NCI-H82 treated with DMSO at 0.1 percent for 48 hours (cell line): ENCODE measurements around the gene WWTR1.

Source experiments
- DNase-seq: peaks from one replicate; lab custom pipeline; 2025; ENCODE audit not compliant: unreplicated experiment; lab: John Stamatoyannopoulos, UW

The WWTR1 gene

DNA sequence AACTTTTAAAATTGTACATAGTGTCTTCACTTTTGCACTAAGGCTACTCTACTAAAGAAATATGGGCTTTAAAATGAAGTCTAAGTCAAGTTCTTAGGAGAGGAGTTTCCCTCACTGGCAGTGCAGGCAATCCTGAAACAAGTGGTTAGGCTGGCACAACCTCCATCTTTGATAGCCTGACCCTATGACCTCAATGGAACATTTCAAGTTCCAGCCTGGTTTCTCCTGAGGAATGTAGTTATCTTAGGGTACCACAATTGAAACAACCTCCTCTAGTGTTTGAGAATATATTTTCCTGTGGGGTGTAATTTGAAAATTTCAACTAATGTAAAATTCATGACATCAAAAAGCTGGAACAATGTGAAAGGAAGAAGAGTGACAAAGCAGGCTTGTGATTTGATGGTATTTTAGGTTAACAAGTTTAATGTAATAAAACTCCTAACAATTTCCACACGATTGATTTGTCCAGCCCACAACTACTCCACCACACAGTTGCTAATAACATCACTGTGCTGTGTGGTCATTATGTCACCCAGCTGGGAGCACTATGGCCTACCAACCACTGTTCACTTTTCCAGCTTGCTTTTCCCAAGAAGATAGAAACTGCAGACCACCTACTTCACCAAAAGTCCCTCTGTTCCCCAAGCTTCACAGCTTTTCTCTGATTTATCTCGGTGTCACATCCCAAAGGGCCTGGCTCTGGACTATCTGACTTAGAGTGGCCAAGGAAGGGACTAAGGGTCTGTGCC is 1.8 kb downstream of the WWTR1 start:
- DNase-seq = no peak

DNA sequence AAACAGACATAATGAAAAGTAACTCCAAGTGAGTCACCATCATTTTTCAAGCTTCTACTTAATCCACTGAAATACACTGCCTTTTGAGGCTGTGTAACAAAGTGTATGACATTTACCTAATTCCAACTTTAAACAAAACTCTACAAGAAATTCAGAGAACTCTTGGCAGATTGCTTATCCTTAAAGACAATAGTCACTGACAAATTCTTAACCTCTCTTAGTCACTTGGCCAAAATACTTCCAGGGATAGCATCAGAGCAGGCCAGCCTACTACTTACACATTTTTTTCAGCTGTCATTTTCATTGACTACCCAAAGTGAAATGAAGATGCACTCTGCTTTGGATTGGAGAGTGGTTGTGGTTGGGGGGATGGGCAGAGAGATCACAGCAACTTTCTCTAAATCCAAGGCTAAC is 3.6 kb downstream of the WWTR1 start:
- no peak for DNase-seq

DNA sequence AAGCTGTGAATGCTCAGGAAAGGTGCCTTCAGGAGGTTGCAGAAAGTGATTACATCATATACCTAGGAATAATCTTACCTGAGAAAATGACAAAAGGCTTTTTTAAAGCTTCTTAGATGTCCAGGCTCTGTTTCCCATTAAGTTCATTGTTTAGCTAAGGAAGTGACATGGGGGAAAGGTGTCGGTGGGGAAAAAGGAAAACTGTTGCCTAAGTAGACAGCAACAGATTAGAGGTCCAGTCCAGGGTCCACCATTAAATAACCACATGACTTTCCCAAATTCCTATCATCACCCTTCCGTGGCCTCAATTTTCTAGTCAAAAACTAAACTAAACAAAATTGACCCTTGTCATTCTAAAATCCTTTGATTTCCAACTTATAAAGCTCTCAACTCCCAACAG is 4.3 kb downstream of the WWTR1 start:
- no peak for DNase-seq

DNA sequence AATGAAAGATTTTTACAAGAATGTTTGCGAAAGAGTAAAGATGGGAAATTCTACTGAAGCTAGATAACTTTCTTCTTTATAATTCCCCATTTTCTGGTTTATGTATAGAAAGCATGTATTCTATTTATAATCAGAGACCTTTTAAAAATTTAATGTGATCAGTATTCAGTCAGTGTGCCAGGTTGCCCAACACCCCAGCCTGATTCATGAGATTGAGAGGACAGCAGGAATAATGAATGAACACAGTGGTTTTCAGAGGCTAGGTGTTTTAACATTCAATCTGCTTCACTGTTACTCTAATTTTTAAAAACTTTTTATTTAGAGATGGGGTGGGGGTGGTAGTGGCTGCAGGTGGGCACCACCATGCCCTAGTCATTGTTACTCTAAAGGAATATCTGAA is 4.7 kb downstream of the WWTR1 start:
- no peak for DNase-seq

DNA sequence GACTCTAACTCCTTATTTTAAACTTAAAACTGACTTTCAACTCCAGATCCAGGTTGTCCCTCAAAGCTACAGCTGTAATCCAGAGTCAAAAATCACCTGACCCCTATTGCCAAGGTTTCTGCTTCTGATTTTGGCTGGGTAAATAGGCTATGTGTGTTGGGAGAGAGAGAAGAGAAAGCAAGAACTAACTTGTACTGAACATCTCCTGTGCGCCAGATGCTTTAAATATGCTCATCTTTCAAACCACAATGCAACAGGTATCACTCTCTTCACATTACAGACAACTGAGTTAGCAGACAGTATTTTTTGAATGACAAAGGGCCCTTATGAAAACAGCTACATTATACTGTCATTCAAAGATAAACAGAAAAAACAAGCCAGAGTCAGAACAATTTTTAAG is 7.0 kb downstream of the WWTR1 start:
- DNase-seq = no peak

DNA sequence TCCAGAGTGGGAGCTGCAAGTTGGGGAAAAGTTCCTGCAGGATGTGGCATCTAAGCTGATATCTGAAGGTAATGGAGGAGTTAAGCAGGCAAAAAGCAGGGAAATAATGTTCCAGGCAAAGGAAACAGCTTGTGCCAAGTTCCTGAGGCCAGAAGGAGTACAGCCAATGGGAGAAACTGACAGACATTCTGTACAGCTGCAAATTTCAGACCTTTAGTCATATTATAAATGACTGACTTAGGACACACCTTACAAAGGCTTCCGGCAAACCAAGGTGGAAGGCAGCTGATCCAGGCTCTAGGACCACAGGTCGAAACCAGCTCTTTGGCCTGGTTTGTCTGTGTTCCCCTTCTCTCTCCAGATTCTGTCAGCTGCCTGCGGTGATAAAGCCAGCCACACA is 9.3 kb downstream of the WWTR1 start:
- no peak for DNase-seq

DNA sequence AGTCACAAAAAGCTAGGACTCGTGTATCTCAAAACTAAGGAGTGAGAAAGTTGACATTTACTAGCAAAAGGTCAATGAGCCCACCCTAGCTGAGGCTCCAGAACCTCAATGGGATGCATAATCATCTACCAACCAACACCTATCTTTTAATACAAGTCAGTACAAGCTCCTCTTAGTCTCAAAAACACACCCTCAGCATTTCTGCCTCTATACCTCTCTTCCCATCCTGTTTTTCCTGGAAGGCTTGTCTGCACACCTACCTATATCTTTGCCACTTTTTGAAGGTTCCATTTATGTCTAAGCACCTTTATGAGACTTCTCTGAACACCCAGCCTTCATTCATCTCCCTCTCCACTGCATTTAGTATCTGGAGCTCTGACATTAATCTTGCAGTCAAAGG is 10.0 kb downstream of the WWTR1 start:
- DNase-seq = no peak

DNA sequence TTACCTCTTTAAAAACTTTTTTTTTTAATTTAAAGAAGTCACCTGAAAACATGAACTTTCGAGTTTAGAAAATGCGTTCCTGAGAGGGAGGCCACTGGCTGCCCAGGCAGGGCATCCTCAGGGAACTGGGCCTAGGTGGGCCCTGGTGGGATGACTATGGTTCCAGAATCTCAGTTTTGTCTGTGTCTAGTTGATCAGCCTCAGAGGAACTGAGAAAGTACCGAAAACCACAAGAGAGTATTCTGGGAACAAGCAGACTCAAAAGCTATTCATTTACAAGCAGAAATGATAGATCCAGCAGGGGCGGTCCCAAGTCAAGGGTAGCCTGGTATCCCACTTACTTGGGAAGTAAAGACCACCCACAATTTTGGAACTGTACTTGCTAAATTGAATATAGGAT is 10.5 kb downstream of the WWTR1 start:
- DNase-seq = no peak

DNA sequence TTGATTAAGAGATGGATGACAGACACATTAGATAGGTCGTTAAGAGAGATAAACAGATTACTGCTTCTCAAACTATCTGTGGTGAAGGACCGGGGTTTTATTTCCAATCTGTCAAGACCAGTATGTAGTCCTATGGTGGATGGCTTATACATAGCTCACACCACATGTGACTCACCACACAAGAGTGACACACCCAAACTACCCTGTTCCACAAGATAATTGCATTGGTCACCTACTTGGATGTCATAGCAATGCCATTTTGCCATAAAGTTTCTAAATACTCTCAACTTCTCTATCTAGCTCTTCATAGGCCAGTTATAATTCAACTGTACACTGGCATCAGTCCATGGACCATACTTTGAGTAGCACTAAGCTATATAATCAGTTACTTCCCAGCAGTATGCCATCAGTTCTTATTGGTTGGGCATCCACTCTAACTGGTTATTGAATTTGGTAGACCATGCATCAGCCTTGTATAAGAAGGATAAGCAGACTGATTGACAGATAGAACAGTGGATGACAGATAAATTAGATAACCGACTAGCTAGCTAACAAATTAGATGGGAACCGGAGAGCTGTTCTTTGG is 11.6 kb downstream of the WWTR1 start:
- no peak for DNase-seq

DNA sequence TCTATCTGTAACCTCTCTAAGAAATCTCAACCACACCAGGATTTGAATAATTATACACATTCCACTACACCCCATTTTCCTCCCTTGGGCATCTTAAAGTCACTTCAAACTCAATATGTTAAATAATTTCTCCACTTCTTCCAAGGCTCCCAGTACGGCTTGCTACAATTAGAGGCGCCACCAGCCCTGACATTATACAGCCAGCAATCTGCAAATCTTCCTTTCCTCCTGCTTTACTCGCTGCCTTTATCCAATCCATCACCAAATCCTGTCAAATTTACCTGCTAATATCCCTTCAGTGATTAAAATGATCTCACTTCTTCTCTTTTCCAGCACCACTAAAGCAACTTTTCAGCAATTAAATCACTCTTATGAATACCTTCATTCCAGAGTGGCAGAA is 13.9 kb downstream of the WWTR1 start:
- DNase-seq = no peak

DNA sequence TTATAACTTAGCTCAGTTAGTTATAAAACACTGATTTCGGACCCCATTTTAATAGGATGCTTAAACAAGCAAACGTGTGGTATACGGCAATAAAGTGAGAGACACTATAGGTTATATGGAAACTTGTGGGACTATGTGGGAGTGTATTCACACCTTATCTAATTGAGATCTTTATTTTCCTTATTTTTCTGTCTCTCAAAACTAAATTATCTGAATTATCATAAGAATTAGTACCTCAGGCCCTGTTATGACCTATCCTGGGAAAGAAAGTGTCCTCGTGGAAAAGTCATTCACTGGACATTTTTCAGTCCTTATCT is 14.4 kb downstream of the WWTR1 start:
- DNase-seq = no peak

DNA sequence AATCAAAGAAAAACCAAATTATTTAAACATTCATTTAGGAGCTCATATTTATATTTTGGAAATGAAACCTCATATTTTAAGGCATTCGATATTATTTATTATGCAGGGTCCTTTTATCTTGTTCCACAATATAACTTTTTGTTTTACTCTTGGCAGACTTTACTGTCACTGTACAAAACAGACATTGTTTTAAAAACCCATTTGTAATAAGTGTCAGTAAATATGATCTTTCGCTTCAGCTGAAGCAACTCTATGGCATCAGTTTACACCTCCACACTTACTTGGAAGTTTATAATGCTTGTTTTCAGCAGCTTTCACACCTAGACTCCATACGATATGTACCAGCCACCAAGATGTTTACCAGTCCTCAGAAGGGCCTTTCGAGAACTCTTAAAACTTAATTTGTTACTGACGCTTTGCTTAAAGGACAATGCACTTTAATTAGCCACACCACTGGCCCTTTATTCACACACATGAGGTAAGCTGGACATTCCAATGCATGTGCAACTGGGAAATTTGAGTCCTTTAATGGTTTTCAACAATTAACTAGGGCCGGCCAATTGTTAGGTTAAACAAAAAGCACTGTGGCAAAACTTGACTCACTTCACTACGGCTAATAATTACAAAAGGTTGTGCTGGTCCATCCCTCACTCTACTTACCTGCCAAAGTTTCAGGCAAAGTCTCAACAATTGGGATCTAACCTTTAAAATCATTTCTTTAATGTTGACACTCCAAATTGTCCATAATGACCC is 16.7 kb downstream of the WWTR1 start:
- DNase-seq = no peak

DNA sequence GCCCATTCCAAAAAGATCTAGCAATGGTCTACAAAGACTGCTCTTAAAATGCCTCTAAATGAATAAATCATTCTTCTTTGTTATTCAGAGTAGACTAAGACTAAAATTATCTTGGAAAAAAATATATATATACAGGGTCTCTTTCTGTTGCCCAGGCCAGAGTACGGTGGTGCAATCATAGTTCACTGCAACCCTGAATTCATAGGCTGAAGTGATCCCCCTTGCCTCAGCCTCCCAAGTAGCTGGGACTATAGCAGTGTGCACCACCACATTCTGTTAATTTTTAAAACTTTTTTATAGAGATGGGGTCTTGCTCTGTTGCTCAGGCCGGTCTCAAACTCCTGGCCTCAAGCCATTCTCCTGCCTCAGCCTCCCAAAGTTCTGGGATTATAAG is 18.7 kb downstream of the WWTR1 start:
- no peak for DNase-seq

DNA sequence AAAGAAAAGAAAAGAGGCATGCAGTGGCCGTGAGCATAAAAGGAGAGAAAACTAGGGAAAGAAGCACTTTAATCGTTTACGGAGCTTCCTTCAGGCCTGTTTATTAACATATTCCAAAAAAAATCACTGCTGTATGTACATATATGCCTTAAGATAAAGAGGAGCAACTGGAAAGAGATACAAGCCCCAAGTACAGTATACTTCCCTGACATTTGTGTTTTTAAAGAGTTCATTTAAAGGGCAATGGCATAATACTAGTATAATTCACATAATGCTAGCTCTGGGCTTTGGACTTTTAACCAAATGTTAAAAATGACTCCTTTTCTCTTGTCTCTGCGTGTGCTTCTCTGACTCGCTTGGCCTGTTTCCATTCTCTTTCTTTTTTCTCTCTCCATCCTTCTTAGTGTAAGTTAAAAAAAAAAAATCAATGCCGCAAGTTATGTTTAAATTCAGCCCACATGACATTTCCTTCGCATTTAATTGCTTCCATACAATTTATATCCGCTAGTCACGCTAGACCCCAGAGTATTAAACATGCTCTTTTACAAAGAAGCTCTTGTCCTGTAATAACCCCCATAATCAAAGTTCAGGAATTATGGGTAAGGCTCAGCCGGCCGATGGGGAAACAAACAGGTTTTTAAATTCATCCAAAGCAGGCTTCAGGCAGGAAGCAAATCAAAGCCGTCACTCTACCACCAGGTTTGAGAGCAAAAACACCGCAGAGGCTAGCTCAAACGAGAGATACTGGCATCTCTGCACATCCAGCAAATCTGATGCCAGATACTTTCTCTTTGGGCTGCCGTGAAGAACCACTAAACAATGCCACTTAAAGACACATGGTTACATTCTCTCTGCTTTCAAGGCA is 19.4 kb downstream of the WWTR1 start:
- DNase-seq = no peak

DNA sequence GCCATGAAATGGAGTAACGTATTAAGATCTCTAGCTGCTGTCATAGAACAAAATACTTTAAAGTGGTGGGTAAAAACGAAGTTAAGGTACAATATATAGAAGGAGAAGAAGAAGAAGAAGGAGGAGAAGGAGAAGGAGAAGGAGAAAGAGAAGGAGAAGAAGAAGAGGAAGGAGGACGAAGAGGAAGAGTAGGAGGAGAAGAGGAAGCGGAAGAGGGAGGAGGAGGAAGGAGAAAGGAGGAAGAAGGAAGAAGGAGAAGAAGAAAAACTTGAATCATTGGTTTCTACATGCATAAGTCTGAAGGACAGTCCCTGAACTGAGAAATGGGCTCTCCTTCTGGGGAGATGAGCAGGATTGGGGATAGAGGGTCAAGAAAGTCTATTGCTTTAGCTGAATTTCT is 22.4 kb downstream of the WWTR1 start:
- DNase-seq = no peak

DNA sequence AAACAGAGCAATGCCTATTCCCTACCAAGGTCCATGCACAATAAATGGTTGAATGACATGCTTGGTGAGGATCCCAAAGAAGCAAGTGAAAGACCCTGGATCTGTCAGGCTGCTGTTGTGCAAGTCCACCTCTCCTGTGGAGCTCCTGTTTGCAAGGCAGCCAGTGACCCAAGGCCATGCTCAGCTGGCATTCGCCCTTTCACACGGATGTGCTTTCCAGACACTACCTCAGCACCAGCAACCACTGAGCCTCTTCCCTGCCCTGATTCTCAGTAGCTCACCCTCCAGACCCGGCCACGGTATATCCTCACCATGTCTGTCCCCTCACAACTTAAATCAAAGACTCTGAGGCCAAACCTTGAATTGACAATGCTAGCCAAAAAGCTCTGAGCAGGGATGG is 23.3 kb downstream of the WWTR1 start:
- no peak for DNase-seq

DNA sequence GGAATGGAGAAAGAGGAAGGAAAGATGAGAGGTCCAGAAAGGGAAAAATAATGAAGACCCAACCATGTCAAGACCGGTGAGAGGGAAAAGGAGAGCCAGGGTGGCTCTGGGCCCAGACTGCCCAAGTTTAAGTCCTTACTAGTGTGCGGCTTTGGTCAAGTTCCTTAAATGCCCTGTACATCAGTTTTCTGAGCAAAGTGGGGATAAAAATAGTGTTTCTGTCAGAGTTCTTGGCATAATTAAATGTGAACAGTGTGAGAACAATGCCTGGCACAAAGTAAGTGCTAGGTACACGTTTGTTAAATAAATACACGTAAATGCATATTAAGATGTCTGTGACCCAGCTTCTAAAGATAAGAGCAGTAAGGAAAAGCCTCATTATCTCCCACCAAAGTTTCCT is 23.8 kb downstream of the WWTR1 start:
- no peak for DNase-seq

DNA sequence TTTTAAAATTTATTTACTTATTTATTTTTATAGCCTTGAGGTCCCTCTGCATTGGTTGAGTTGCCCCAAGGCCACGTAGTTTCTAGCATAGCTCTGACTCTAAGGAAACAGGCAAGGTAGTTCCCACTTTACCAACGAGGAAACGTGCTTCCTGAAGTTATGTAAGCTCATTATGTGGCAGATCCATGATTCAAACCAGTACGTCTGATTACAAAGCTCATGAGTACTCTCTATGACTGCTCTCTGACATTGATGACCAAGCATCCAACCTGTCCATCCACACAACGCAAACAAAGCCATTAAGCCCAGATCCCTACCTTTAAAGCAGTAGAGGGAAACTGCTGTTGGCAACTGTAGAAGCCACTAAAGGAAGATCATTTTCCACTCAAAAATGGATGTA is 25.6 kb downstream of the WWTR1 start:
- no peak for DNase-seq

DNA sequence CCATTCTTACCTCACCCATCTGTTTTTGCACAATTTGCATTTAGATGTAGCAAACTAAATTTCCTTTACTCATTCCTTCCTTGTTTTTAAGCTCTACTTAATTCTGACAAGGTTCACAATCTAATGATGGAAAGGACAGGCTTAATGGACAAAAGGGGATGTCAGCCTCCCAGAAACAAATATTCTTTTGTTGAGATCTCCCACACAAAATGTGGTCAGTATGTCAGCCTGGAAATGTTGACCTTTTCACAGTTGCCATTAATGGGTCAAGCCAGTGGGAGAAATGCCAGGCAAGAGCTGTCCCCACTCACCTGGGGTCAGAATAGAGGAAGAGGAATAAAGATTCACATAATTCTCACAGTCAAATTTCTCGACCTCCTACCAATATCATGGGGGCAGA is 27.0 kb downstream of the WWTR1 start:
- DNase-seq = no peak

DNA sequence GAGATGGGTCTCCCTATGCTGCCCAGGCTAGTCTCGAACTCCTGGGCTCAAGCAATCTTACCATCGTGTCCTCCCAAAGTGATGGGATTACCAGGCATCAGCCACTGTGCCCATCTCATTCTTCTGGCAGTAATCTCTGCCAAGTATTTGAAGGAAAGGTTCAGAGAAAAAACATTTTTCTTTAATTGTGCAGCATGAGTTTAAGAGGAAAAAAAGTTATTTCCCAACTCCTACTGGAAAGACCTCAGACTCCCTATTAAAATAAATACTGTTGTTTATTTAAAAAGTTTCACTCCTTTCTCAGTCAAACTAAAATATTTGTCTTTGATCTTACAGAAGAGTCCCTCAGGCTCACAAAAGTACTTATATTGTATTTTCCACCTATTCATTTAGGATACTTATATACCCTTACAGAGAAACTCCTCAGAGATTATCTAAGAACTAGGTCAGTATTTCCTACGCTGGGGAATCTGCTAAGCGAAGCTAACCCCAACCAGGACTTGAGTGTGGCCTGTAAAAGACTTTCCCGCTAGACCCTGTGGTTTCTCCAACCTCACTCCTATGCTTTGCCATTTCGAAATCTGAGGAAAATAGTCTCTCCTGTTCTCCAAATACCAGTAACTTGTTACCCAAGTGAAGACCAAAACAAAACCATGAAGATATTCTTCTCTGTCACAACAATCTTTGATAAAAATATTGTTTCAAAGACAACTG is 28.7 kb downstream of the WWTR1 start:
- no peak for DNase-seq

DNA sequence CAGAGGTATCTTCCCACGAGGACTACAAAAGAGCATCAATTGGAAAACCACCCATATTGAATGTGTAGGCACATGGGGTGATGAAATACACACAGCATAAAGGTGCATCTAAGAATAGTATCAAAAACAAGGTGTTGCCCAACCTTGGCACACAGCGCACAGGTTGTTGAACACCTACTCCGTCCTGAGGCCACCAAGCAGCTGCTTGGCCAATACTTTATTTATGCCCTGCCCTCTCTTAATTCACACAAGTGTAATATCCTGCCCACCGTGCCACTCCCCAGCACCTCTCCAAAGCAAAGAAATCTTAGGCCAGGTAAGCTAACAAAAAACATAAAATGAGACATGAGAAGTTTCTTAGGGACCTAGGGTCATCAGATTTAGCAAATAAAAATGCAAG is 31.2 kb downstream of the WWTR1 start:
- no peak for DNase-seq
